Placental pericyte (primary cell): ENCODE measurements around the gene RPL15. TPM values are rescaled to one million over a fixed set of nuclear protein-coding genes. Genes with fewer than 3 reads are reported as not detected.

Experiments
- total RNA-seq: library from RNA; depleted of rRNA; stranded (reverse); fragments of >200 nt; gene quantifications from 2 replicates; pipeline ENCODE4 v1.2.3, GENCODE V29; 2012

Gene RPL15
- 1,227 and 1,753 TPM in 2 replicates for total RNA-seq

DNA sequence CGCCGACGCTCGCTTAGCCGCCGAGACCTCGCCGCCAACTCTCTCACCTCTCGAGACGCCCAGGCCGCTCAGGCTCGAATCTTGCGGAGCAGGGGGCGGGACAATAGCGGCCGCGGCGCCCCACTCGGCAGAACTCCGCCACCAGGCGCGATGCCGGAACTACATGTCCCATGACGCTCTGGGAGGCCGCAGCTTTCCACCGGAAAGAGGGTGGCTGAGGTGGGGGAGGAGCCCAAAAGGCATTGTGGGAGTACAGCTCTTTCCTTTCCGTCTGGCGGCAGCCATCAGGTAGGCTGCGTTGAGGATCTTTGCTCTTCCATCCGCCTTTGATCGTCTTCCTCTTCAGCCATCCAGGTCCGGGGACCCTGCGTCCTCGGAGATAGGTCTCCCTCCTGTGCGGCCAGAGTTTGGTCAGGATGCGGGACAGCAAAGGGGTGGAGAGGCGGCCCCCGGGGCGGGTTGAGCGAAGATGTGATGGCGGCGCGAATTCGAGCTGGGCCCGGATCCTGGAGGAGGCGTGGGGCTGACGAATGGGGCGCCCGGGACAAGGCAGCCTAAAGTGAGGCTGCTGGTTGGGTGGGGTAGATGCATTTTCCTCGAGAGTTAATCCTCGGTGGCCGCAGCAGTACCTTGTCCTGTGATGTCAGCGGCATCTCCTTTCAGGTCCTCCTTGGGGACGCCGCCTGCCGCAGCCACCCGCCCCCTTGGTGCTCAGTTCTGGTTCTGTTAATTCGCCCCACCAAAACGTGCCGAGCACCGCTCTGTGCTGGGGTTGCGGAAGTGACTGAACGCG is at the start of gene RPL15, which contains the start of gene NKIRAS1:
RPL15 (plus strand) TSS at position 247 of the 793 bp plus-strand sequence. CDS start 728 bp downstream, outside the sequence.
NKIRAS1 (minus strand) TSS at position 105 of the 793 bp plus-strand sequence. CDS start 6,086 bp downstream, outside the sequence.

DNA sequence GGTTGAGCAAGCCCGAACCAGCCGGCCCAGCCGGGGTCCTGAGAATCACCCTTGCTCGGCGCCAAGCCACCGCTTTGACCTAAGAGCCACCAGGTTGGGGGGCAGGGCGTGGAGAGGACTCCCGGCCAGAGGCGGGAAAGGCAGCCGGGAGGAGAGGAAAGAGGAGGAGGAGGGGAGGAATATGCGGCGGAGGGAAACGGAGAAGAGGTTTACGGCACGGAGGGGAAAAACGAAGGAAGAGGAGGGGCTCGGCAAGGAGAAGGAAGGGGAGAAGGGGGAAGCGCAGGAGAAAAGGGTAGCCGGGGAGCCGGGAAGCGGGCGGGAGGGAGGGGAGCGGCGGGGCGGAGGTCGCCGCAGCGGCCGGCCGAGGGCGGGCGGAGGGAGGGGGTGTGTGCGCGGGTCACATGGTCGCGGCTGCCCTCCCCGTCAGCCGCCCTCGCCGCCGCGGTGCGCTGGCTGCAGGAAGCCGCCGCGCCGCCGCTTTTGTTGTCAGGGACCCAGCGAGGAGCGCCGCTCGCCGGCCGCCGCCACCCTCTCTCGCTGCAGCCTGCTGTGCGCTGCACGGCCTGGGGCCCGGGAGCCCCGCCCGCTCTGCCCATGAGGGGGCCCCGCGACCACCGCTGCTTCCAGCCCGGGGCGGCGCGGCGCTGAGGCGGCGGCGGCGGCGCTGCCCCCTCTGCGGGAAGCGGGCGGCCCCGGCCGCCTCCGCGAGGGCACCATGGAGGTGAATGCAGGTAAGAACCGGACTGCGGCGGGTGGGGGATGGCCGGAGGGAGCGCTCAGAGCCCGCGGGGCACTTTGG is 28.1 kb downstream of the RPL15 start, which contains the start of gene NR1D2:
NR1D2 (plus strand) TSS at position 426 of the 802 bp plus-strand sequence; CDS start at position 719, 293 bp downstream.

Other genes starting within 250 kb of the RPL15 start
- 69.7 and 75.9 TPM in 2 replicates for gene UBE2E1, start 111.2 kb upstream of the RPL15 start, total RNA-seq
- gene NKIRAS1, start 142 bp upstream of the RPL15 start, total RNA-seq: 9.4 and 13.3 TPM in 2 replicates
- 19.5 and 24.1 TPM in 2 replicates for gene NR1D2, start 28.2 kb downstream of the RPL15 start, total RNA-seq